NB4 (cell line): ENCODE results near the gene MYOF.

Experiments
- CTCF ChIP-seq: IDR thresholded peaks from one replicate; pipeline ENCODE4 v1.5.1; 2012; ENCODE audit warnings: low read depth, low read length
- MAX ChIP-seq: IDR thresholded peaks from 2 replicates; pipeline ENCODE4 v1.6.1; 2011; ENCODE audit warnings: low read depth, low read length
- MYC ChIP-seq: IDR thresholded peaks from 2 replicates; pipeline ENCODE4 v1.6.1; 2011; ENCODE audit warnings: low read depth, low read length
- POLR2A ChIP-seq: IDR thresholded peaks from 2 replicates; pipeline ENCODE4 v1.6.1; 2011; ENCODE audit warnings: mild to moderate bottlenecking; ENCODE audit not compliant: insufficient read length; ENCODE audit errors: extremely low read depth

- no peak for TF ChIP-seq CTCF
- no peak for TF ChIP-seq POLR2A
- TF ChIP-seq MAX: no peak
- no peak for TF ChIP-seq MYC
These were observed 11.0 kb downstream of the MYOF start for GRCh38 chr10:93471110-93471651.
